ENCODE results near the gene PNPLA2. TPM values are rescaled to one million over a fixed set of nuclear protein-coding genes. Genes with fewer than 3 reads are reported as not detected.
A peak's percentile ranks its signal among the peaks of the same experiment; 100 is the strongest.

Gene PNPLA2
- polyA plus RNA-seq, 3 donors = 26.8 to 321 (median 35.0) TPM

- peaks cover 18% of the 10 kb centered on the region for H3K4me1 Mint-ChIP-seq
- peaks cover 15% of the 10 kb centered on the region for H3K79me2 ChIP-seq (ENCODE audit: insufficient read depth, low read length)
- H3K36me3 ChIP-seq (replicated peaks in 1 of 2; ENCODE audit: control insufficient read depth in 1 of 2, insufficient read depth in 2 of 2, low read length in 2 of 2) = peaks cover 5 to 9% of the 10 kb centered on the region in 2 donors
- H4K20me1 ChIP-seq (ENCODE audit: insufficient read depth, low read length) = peaks cover 9% of the 10 kb centered on the region
- no peak overlapping the region for H3K27ac Mint-ChIP-seq
- H3K4me3 Mint-ChIP-seq = no peak overlapping the region
- peaks cover 3 to 12% of the 10 kb centered on the region in 2 donors for H3K27me3 ChIP-seq (ENCODE audit: control insufficient read depth in 2 of 2, insufficient read depth in 2 of 2, low read length in 2 of 2)
- H3K9ac ChIP-seq (ENCODE audit: insufficient read depth, low read length, poor library complexity, severe bottlenecking) = no peak overlapping the region
- no peak overlapping the region for H2AFZ ChIP-seq (ENCODE audit: insufficient read depth, low read depth, low read length, poor library complexity, severe bottlenecking)
- 98% methylated on average over 29 of the region's 31 CpGs for WGBS (ENCODE audit: insufficient coverage)
- H3K4me2 ChIP-seq (replicated peaks; ENCODE audit: extremely low read depth, low read length, poor library complexity, severe bottlenecking) = no peak overlapping the region
- no peak for TF ChIP-seq CTCF (IDR thresholded peaks at IDR 0.05)
- peaks cover 7 to 16% (median 14%) of the 10 kb centered on the region in 3 donors for H3K27me3 Mint-ChIP-seq (ENCODE audit: low read depth in 3 of 3)
- H3K9me3 ChIP-seq (replicated peaks in 1 of 2; ENCODE audit: control insufficient read depth in 1 of 2, insufficient read depth in 1 of 2, low read length in 2 of 2) = no peaks in the 10 kb centered on the region
- peaks cover 29 to 33% of the 10 kb centered on the region in 2 donors for H3K4me1 ChIP-seq (ENCODE audit: control insufficient read depth in 1 of 2, insufficient read depth in 2 of 2, low read length in 2 of 2)
- H3K27ac ChIP-seq (ENCODE audit: low read depth in 1 of 2, low read length in 2 of 2) = no peak overlapping the region
- no peaks in the 10 kb centered on the region for H3K9me3 Mint-ChIP-seq
- peaks cover 15 to 17% of the 10 kb centered on the region in 2 donors for H3K36me3 Mint-ChIP-seq
- DNase-seq = no peak
- intact Hi-C loops (cut with micrococcal nuclease) = no loop called here
- H3K4me3 ChIP-seq (replicated peaks in 1 of 3; ENCODE audit: low read depth in 2 of 3, low read length in 3 of 3) = no peak overlapping the region
Measured at GRCh38 chr11:794013-794765, 24.5 kb upstream of the PNPLA2 start.

- Histone ChIP-seq H3K79me2 (ENCODE audit: insufficient read depth, low read length) (peaks cover 15% of the 10 kb centered on the region), H2AFZ (ENCODE audit: insufficient read depth, low read depth, low read length, poor library complexity, severe bottlenecking) (no peak overlapping the region), H3K4me3 (replicated peaks in 1 of 3; ENCODE audit: low read depth in 2 of 3, low read length in 3 of 3) (peak overlapping the region in 1 of 3 experiments; percentile 84), H3K27me3 (ENCODE audit: control insufficient read depth in 2 of 2, insufficient read depth in 2 of 2, low read length in 2 of 2) (peaks cover 0 to 6% of the 10 kb centered on the region in 2 donors), H3K4me2 (replicated peaks; ENCODE audit: extremely low read depth, low read length, poor library complexity, severe bottlenecking) (peak overlapping the region; percentile 98), H3K9ac (ENCODE audit: insufficient read depth, low read length, poor library complexity, severe bottlenecking) (no peak overlapping the region), H3K27ac (ENCODE audit: low read depth in 1 of 2, low read length in 2 of 2) (no peak overlapping the region), H3K9me3 (replicated peaks in 1 of 2; ENCODE audit: control insufficient read depth in 1 of 2, insufficient read depth in 1 of 2, low read length in 2 of 2) (no peaks in the 10 kb centered on the region), H3K4me1 (ENCODE audit: control insufficient read depth in 1 of 2, insufficient read depth in 2 of 2, low read length in 2 of 2) (peaks cover 29 to 33% of the 10 kb centered on the region in 2 donors), H3K36me3 (replicated peaks in 1 of 2; ENCODE audit: control insufficient read depth in 1 of 2, insufficient read depth in 2 of 2, low read length in 2 of 2) (peaks cover 5 to 13% of the 10 kb centered on the region in 2 donors), H4K20me1 (ENCODE audit: insufficient read depth, low read length) (peaks cover 9% of the 10 kb centered on the region)
- peaks cover 18% of the 10 kb centered on the region for H3K4me1 Mint-ChIP-seq
- H3K27ac Mint-ChIP-seq = no peak overlapping the region
- H3K36me3 Mint-ChIP-seq = peaks cover 15 to 20% of the 10 kb centered on the region in 2 donors
- WGBS (ENCODE audit: insufficient coverage) = 89% methylated on average over 26 of the region's 38 CpGs
- DNase-seq = no peak
- TF ChIP-seq CTCF (IDR thresholded peaks at IDR 0.05) = no peak
- intact Hi-C loops (cut with micrococcal nuclease) = loop anchor here in 1 of 2 donors (5.0 kb wide), 1 partner anchor 48 kb away; the partner anchor contains the start of gene TALDO1
- no peaks in the 10 kb centered on the region for H3K9me3 Mint-ChIP-seq
- H3K27me3 Mint-ChIP-seq (ENCODE audit: low read depth in 3 of 3) = peaks cover 2 to 9% (median 7%) of the 10 kb centered on the region in 3 donors
- peak overlapping the region in 1 of 2 donors; percentile 34 for H3K4me3 Mint-ChIP-seq
Measured at GRCh38 chr11:794766-795633, 23.7 kb upstream of the PNPLA2 start.
